Type B pancreatic cell (in vitro differentiated cells): Measurements from ENCODE around the gene OPRL1. TPM values are rescaled to one million over a fixed set of nuclear protein-coding genes. Genes with fewer than 3 reads are reported as not detected.

Experiments
- DNase-seq: peaks from one replicate; pipeline ENCODE4 v3.0.0; 2021; ENCODE audit warnings: mixed read lengths; ENCODE audit not compliant: unreplicated experiment; ENCODE audit errors: extremely low spot score
- H3K27ac Mint-ChIP-seq: 2 replicates; pipeline ENCODE4 v1.8.0; 2021; ENCODE audit warnings: mild to moderate bottlenecking, mixed read lengths
- H3K27me3 Mint-ChIP-seq: 2 replicates; pipeline ENCODE4 v1.8.0; 2021; ENCODE audit warnings: mixed read lengths
- H3K36me3 Mint-ChIP-seq: 2 replicates; pipeline ENCODE4 v1.8.0; 2021; ENCODE audit warnings: mixed read lengths
- H3K4me1 Mint-ChIP-seq: one replicate; pipeline ENCODE4 v1.8.0; 2021; ENCODE audit warnings: mixed read lengths; ENCODE audit not compliant: unreplicated experiment
- H3K4me3 Mint-ChIP-seq: 2 replicates; pipeline ENCODE4 v1.8.0; 2021; ENCODE audit warnings: mild to moderate bottlenecking, mixed read lengths
- H3K9me3 Mint-ChIP-seq: 2 replicates; pipeline ENCODE4 v1.8.0; 2021; ENCODE audit warnings: mixed read lengths
- CTCF ChIP-seq: fragments of 200-600 bp; sonication (generic); conservative IDR thresholded peaks from 2 replicates; pipeline ENCODE4 v1.5.0; 2021; ENCODE audit warnings: antibody characterized with exemption, mild to moderate bottlenecking
- long read RNA-seq: library from polyadenylated mRNA; unstranded; transcript quantifications from one replicate; pipeline ENCODE4 v2.0.0, GENCODE V29; 2020
- total RNA-seq: library from RNA; stranded (reverse); gene quantifications from 2 replicates; pipeline ENCODE4 v1.2.1, GENCODE V29; 2021; ENCODE audit warnings: low replicate concordance

Gene OPRL1
- total RNA-seq = 0.50 and 1.9 TPM in 2 replicates
- long read RNA-seq = 0 reads

- H3K36me3 Mint-ChIP-seq = no peaks in the 10 kb centered on the region
- no peak for TF ChIP-seq CTCF
- peaks cover 32% of the 10 kb centered on the region for H3K27me3 Mint-ChIP-seq
- peak within 1 kb of the TSS; percentile 83 for H3K4me3 Mint-ChIP-seq
- peaks cover 22% of the 10 kb centered on the region for H3K4me1 Mint-ChIP-seq
- no peak within 1 kb of the TSS for H3K27ac Mint-ChIP-seq
- no peak for DNase-seq
- no peaks in the 10 kb centered on the region for H3K9me3 Mint-ChIP-seq
These were observed at the start of gene OPRL1 for GRCh38 chr20:64080013-64080812. Gene OPRL1, plus strand, starts transcription at chr20:64080082. Its CDS starts 12,639 bp downstream, at chr20:64092721.

- Mint-ChIP-seq H3K27ac (no peak overlapping the region), H3K27me3 (no peaks in the 10 kb centered on the region), H3K36me3 (peaks cover 7% of the 10 kb centered on the region), H3K4me1 (no peaks in the 10 kb centered on the region), H3K9me3 (no peaks in the 10 kb centered on the region), H3K4me3 (no peak overlapping the region)
- DNase-seq = no peak
- no peak for TF ChIP-seq CTCF
These were observed 49.3 kb upstream of the OPRL1 start for GRCh38 chr20:64030371-64031134.

- peaks cover 6% of the 10 kb centered on the region for H3K27me3 Mint-ChIP-seq
- peaks cover 7% of the 10 kb centered on the region for H3K36me3 Mint-ChIP-seq
- H3K27ac Mint-ChIP-seq = no peak overlapping the region
- no peaks in the 10 kb centered on the region for H3K4me1 Mint-ChIP-seq
- no peaks in the 10 kb centered on the region for H3K9me3 Mint-ChIP-seq
- no peak overlapping the region for H3K4me3 Mint-ChIP-seq
- TF ChIP-seq CTCF = no peak
- DNase-seq = no peak
These were observed 48.0 kb upstream of the OPRL1 start for GRCh38 chr20:64031822-64032314.

GRCh38 chr20:64032706-64033624 is 46.9 kb upstream of the OPRL1 start:
- Mint-ChIP-seq H3K4me1 (no peaks in the 10 kb centered on the region), H3K27ac (no peak overlapping the region), H3K27me3 (peaks cover 17% of the 10 kb centered on the region), H3K9me3 (no peaks in the 10 kb centered on the region), H3K4me3 (no peak overlapping the region), H3K36me3 (peaks cover 7% of the 10 kb centered on the region)
- DNase-seq = no peak
- TF ChIP-seq CTCF = no peak

GRCh38 chr20:64033981-64034493 is 45.8 kb upstream of the OPRL1 start:
- Mint-ChIP-seq H3K36me3 (peaks cover 7% of the 10 kb centered on the region), H3K9me3 (no peaks in the 10 kb centered on the region), H3K27me3 (peaks cover 17% of the 10 kb centered on the region), H3K27ac (no peak overlapping the region), H3K4me3 (no peak overlapping the region), H3K4me1 (no peaks in the 10 kb centered on the region)
- no peak for DNase-seq
- TF ChIP-seq CTCF = no peak
